ENCODE results near the gene FAM114A2.

- TF ChIP-seq CTCF (IDR thresholded peaks at IDR 0.05; ENCODE audit: borderline replicate concordance, extremely low read depth, low read length, poor library complexity, severe bottlenecking) = no peak
- TF ChIP-seq EZH2 (IDR thresholded peaks at IDR 0.05; ENCODE audit: borderline replicate concordance, low read depth, low read length, severe bottlenecking) = no peak
These were observed 33.1 kb downstream of the FAM114A2 start for GRCh38 chr5:154005648-154006047.
